HepG2 (cell line): ENCODE measurements around the gene NECTIN2. TPM values are rescaled to one million over a fixed set of nuclear protein-coding genes. Genes with fewer than 3 reads are reported as not detected.

Source experiments
- ATRX ChIP-seq: sonication (generic); formaldehyde crosslinking; IDR thresholded peaks from 2 replicates; pipeline ENCODE4 v1.4.0; 2020; ENCODE audit warnings: missing genetic modification reagents, borderline replicate concordance
- CBX2 ChIP-seq, 2 experiments: fragments of 200-600 bp in 1 of 2; sonication (generic); formaldehyde crosslinking in 1 of 2; IDR thresholded peaks; 2 replicates each; pipeline versions ENCODE4 v1.7.0 to v1.8.1; 2018 to 2022; ENCODE audit warnings: low read depth in 2 of 2, low read length in 1 of 2, mild to moderate bottlenecking in 1 of 2, missing genetic modification reagents in 1 of 2
- CBX5 ChIP-seq: sonication (generic); formaldehyde crosslinking; IDR thresholded peaks from 2 replicates; pipeline ENCODE4 v1.4.0; 2020; ENCODE audit warnings: missing genetic modification reagents, borderline replicate concordance
- FOSL1 ChIP-seq: sonication (generic); formaldehyde crosslinking; IDR thresholded peaks from 2 replicates; pipeline ENCODE4 v1.9.0; 2021; ENCODE audit warnings: missing genetic modification reagents, borderline replicate concordance
- GABPB1 ChIP-seq: IDR thresholded peaks from 2 replicates; pipeline ENCODE4 v1.6.1; 2016; ENCODE audit warnings: mild to moderate bottlenecking, missing genetic modification reagents, moderate library complexity, missing compliant biosample characterization
- KDM2A ChIP-seq: sonication (generic); formaldehyde crosslinking; IDR thresholded peaks from 2 replicates; pipeline ENCODE4 v1.4.0; 2020; ENCODE audit warnings: low read depth, missing genetic modification reagents, borderline replicate concordance
- MEIS2 ChIP-seq: sonication (generic); formaldehyde crosslinking; IDR thresholded peaks from 2 replicates; pipeline ENCODE4 v1.9.0; 2021; ENCODE audit warnings: mild to moderate bottlenecking, missing genetic modification reagents
- NCOA1 ChIP-seq: sonication (generic); formaldehyde crosslinking; IDR thresholded peaks from 2 replicates; pipeline ENCODE4 v1.9.0; 2021; ENCODE audit warnings: missing genetic modification reagents
- NR3C1 ChIP-seq: sonication (generic); formaldehyde crosslinking; IDR thresholded peaks from 2 replicates; pipeline ENCODE4 v1.4.0; 2020; ENCODE audit warnings: missing genetic modification reagents
- PPARG ChIP-seq: conservative IDR thresholded peaks from 2 replicates; pipeline ENCODE4 v1.6.1; 2016; ENCODE audit warnings: missing biosample characterization, missing genetic modification reagents
- SCMH1 ChIP-seq: sonication (generic); formaldehyde crosslinking; IDR thresholded peaks from 2 replicates; pipeline ENCODE4 v1.9.0; 2021; ENCODE audit warnings: missing genetic modification reagents, mild to moderate bottlenecking, borderline replicate concordance
- SRY ChIP-seq: sonication (generic); formaldehyde crosslinking; IDR thresholded peaks from 2 replicates; pipeline ENCODE4 v1.8.0; 2022; ENCODE audit warnings: mild to moderate bottlenecking, missing genetic modification reagents
- ZNF20 ChIP-seq: sonication (generic); formaldehyde crosslinking; IDR thresholded peaks from 2 replicates; pipeline ENCODE4 v1.4.0; 2020; ENCODE audit warnings: mild to moderate bottlenecking, moderate library complexity, missing genetic modification reagents
- ZNF563 ChIP-seq: sonication (generic); formaldehyde crosslinking; IDR thresholded peaks from 2 replicates; pipeline ENCODE4 v1.8.0; 2022; ENCODE audit warnings: mild to moderate bottlenecking, moderate library complexity, missing genetic modification reagents
- ZNF570 ChIP-seq: sonication (generic); formaldehyde crosslinking; IDR thresholded peaks from 2 replicates; pipeline ENCODE4 v1.4.0; 2020; ENCODE audit warnings: mild to moderate bottlenecking, missing genetic modification reagents, borderline replicate concordance
- ZNF7 ChIP-seq: IDR thresholded peaks from 2 replicates; pipeline ENCODE4 v1.6.1; 2016; ENCODE audit warnings: missing biosample characterization, missing genetic modification reagents
- ZNF841 ChIP-seq: sonication (generic); formaldehyde crosslinking; IDR thresholded peaks from 2 replicates; pipeline ENCODE4 v1.8.1; 2023; ENCODE audit warnings: missing genetic modification reagents, borderline replicate concordance
- ZSCAN22 ChIP-seq: sonication (generic); formaldehyde crosslinking; IDR thresholded peaks from 2 replicates; pipeline ENCODE4 v1.4.0; 2020; ENCODE audit warnings: mild to moderate bottlenecking, missing genetic modification reagents
- polyA plus RNA-seq, 8 experiments: library from polyadenylated mRNA; depleted of rRNA in 3 of 8; stranded (reverse) in 7 of 8; unstranded in 1 of 8; fragments of >200 nt; fragmentation: Illumina TruSeq in 4 of 8; extraction: Trizol in 4 of 8; gene quantifications; 2 replicates each; pipeline versions ENCODE4 v1.2.1 to v1.2.3, GENCODE V29; 2011 to 2016; ENCODE audit warnings: low read depth in 4 of 8, missing spikeins in 1 of 8, mixed read lengths in 1 of 8; ENCODE audit not compliant: insufficient read depth in 1 of 8
- total RNA-seq, 5 experiments: library from RNA; depleted of rRNA; stranded (reverse); fragments of >200 nt; fragmentation: Illumina TruSeq; extraction: Trizol; gene quantifications; 2 replicates each; pipeline ENCODE4 v1.2.3, GENCODE V29; 2016; ENCODE audit warnings: low read depth in 1 of 5
- TF ChIP-seq, protein P1 (sequence below): fragments of 450-650 bp; IDR thresholded peaks from 2 replicates; pipeline ENCODE4 v1.6.1; 2017; ENCODE audit warnings: mild to moderate bottlenecking
- TF ChIP-seq, protein P2 (sequence below): sonication (generic); formaldehyde crosslinking; IDR thresholded peaks from 2 replicates; pipeline ENCODE4 v1.5.0; 2020; ENCODE audit warnings: mild to moderate bottlenecking, missing genetic modification reagents
- TF ChIP-seq, protein P3 (sequence below): sonication (generic); formaldehyde crosslinking; IDR thresholded peaks from 2 replicates; pipeline ENCODE4 v1.4.0; 2020; ENCODE audit warnings: mild to moderate bottlenecking, missing genetic modification reagents
- TF ChIP-seq, protein P4 (sequence below): sonication (generic); formaldehyde crosslinking; IDR thresholded peaks from 2 replicates; pipeline ENCODE4 v1.4.0; 2020; ENCODE audit warnings: missing genetic modification reagents, borderline replicate concordance

Gene NECTIN2
- total and polyA plus RNA-seq, 2 of the 13 experiments (the other 11 are each of a cell fraction or from before 2014, with no cell fraction given), result 75.4 to 114 TPM

DNA sequence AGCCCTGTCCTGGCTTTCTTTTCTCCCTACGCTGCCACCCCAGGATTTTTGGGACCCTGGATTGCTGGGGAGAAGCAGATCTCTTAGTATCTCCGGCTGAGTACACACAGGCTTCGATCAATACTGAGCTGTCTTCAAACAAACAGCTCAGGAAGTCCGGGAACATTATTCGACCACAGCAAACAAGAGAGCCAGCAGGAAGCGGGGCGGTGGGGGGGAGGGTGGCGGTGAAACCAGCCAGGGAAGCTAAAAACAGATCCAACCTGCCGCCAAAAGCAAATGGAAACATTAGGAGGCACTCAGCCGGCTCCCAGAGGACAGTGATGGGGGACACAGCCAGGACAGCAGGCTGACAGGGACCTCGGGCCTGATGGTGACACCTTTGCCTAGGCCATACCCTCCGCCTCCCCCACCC is 49.4 kb upstream of the NECTIN2 start (continued):
- TF ChIP-seq PPARG (peak; percentile 56; the same call in 1 of the 2 replicates), CBX2 (IDR thresholded peaks at IDR 0.05; ENCODE audit: low read depth, low read length) (no peak), CBX2 (CRISPR knock-in tag; IDR thresholded peaks at IDR 0.05; ENCODE audit: low read depth) (no peak), NR3C1 (CRISPR knock-in tag) (no peak), SRY (CRISPR knock-in tag) (no peak), CBX5 (no peak), ZNF563 (CRISPR knock-in tag) (no peak; the same call in 1 of the 2 replicates), ZNF570 (CRISPR knock-in tag) (no peak), ZNF7 (CRISPR knock-in tag) (no peak), NCOA1 (no peak), ZSCAN22 (CRISPR knock-in tag) (peak; percentile 91), ATRX (CRISPR knock-in tag) (no peak), SCMH1 (CRISPR knock-in tag) (no peak), MEIS2 (0 out of 2 replicates have a peak, but pooled peaks have one; percentile 35), ZNF20 (CRISPR knock-in tag) (no peak), GABPB1 (peak; percentile 38), ZNF841 (CRISPR knock-in tag) (no peak), FOSL1 (no peak), KDM2A (CRISPR knock-in tag) (no peak; the same call in 1 of the 2 replicates)
- TF ChIP-seq, protein P1, sequence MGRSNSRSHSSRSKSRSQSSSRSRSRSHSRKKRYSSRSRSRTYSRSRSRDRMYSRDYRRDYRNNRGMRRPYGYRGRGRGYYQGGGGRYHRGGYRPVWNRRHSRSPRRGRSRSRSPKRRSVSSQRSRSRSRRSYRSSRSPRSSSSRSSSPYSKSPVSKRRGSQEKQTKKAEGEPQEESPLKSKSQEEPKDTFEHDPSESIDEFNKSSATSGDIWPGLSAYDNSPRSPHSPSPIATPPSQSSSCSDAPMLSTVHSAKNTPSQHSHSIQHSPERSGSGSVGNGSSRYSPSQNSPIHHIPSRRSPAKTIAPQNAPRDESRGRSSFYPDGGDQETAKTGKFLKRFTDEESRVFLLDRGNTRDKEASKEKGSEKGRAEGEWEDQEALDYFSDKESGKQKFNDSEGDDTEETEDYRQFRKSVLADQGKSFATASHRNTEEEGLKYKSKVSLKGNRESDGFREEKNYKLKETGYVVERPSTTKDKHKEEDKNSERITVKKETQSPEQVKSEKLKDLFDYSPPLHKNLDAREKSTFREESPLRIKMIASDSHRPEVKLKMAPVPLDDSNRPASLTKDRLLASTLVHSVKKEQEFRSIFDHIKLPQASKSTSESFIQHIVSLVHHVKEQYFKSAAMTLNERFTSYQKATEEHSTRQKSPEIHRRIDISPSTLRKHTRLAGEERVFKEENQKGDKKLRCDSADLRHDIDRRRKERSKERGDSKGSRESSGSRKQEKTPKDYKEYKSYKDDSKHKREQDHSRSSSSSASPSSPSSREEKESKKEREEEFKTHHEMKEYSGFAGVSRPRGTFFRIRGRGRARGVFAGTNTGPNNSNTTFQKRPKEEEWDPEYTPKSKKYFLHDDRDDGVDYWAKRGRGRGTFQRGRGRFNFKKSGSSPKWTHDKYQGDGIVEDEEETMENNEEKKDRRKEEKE, result no peak
- TF ChIP-seq, protein P2, sequence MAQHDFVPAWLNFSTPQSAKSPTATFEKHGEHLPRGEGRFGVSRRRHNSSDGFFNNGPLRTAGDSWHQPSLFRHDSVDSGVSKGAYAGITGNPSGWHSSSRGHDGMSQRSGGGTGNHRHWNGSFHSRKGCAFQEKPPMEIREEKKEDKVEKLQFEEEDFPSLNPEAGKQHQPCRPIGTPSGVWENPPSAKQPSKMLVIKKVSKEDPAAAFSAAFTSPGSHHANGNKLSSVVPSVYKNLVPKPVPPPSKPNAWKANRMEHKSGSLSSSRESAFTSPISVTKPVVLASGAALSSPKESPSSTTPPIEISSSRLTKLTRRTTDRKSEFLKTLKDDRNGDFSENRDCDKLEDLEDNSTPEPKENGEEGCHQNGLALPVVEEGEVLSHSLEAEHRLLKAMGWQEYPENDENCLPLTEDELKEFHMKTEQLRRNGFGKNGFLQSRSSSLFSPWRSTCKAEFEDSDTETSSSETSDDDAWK (CRISPR knock-in tag), result no peak
- TF ChIP-seq, protein P3, sequence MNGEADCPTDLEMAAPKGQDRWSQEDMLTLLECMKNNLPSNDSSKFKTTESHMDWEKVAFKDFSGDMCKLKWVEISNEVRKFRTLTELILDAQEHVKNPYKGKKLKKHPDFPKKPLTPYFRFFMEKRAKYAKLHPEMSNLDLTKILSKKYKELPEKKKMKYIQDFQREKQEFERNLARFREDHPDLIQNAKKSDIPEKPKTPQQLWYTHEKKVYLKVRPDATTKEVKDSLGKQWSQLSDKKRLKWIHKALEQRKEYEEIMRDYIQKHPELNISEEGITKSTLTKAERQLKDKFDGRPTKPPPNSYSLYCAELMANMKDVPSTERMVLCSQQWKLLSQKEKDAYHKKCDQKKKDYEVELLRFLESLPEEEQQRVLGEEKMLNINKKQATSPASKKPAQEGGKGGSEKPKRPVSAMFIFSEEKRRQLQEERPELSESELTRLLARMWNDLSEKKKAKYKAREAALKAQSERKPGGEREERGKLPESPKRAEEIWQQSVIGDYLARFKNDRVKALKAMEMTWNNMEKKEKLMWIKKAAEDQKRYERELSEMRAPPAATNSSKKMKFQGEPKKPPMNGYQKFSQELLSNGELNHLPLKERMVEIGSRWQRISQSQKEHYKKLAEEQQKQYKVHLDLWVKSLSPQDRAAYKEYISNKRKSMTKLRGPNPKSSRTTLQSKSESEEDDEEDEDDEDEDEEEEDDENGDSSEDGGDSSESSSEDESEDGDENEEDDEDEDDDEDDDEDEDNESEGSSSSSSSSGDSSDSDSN (CRISPR knock-in tag), result 0 out of 2 replicates have a peak, but pooled peaks have one; percentile 49
- TF ChIP-seq, protein P4, sequence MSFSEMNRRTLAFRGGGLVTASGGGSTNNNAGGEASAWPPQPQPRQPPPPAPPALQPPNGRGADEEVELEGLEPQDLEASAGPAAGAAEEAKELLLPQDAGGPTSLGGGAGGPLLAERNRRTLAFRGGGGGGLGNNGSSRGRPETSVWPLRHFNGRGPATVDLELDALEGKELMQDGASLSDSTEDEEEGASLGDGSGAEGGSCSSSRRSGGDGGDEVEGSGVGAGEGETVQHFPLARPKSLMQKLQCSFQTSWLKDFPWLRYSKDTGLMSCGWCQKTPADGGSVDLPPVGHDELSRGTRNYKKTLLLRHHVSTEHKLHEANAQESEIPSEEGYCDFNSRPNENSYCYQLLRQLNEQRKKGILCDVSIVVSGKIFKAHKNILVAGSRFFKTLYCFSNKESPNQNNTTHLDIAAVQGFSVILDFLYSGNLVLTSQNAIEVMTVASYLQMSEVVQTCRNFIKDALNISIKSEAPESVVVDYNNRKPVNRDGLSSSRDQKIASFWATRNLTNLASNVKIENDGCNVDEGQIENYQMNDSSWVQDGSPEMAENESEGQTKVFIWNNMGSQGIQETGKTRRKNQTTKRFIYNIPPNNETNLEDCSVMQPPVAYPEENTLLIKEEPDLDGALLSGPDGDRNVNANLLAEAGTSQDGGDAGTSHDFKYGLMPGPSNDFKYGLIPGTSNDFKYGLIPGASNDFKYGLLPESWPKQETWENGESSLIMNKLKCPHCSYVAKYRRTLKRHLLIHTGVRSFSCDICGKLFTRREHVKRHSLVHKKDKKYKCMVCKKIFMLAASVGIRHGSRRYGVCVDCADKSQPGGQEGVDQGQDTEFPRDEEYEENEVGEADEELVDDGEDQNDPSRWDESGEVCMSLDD (CRISPR knock-in tag), result peak; percentile 85; the same call in 1 of the 2 replicates
